Fibroblast of skin of right quadriceps (primary cell): ENCODE measurements around the gene PABPN1L.

Experiments
- DNase-seq: peaks from one replicate; pipeline ENCODE4 v3.0.0-alpha.2; 2013

PABPN1L gene

GRCh38 chr16:88866151-88866920 is at the start of gene PABPN1L:
TSS of gene PABPN1L (minus strand) at chr16:88866660. CDS start at chr16:88866606, 54 bp downstream.
- DNase-seq, result no peak

GRCh38 chr16:88915639-88916327 is 49.3 kb upstream of the PABPN1L start:
- no peak for DNase-seq

DNA sequence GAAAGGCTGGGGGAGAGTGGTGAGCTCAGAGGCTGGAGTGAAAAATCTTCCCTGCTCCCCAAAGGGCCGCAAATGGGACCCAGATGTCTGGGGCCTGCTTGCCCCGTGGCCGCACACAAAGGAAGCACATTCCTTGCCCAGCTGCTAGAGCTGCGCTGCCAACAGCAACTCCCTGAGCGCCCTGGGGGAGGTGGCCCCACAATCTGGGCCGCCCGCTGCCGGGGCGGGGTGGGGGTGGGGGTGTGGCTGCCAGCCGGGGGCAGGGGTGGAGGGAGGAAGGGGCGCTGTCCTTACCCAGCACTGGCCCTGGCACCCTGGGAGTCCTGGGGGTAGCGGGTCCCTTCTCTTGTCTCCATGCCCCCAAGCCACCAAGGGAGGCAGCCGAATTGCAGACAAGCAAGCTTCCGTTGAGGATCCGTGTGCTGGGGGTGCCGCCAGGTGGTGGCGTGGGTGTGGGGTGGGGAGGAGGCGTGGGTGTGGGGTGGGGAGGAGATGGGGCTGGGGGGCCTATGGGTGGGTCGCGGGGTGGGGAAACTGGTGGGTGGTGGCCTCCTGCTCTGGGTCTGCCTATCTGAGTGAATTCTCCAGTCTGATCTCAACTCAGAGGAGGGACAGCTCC is 48.4 kb upstream of the PABPN1L start:
- peak; percentile 77 for DNase-seq

DNA sequence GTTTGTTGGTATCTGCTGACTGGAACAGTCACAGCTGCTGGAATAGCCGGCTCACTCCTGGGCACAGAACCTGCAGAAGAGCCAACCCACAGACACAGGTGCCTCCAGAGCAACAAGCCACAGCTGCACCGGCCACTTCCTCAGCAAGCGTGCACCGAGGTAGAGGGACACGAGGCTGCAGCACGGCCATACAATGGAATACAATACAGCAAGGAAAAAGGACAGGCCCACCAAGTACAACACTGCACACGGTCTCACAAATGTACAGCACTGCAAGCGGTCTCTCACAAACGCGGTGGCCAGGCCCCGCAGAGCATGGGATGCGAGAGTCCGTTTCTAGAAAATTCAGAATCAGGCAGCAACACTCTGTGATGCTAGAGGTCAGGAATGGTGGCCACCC is 47.4 kb upstream of the PABPN1L start:
- DNase-seq, result no peak

GRCh38 chr16:88913001-88913612 is 46.6 kb upstream of the PABPN1L start:
- no peak for DNase-seq

DNA sequence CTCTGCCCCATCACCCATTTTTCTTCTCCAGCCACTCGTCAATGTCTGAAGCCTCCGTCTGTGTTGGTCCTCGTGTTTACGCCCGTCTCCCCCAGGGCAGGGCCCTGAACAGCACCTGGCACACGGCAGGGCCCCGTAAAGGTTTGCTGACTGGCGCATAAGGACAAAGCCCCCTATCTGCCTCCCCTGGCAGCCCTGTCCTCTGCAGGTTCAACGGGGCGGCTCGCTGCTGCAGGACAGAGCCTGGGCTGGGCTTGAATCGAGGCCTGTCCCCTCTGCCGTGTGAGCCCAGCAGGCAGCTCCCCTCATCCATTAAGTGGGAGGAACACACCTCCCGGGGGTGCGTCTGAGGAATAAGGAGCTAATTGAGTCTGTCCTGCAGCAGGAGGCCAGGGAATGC is 46.1 kb upstream of the PABPN1L start:
- no peak for DNase-seq

DNA sequence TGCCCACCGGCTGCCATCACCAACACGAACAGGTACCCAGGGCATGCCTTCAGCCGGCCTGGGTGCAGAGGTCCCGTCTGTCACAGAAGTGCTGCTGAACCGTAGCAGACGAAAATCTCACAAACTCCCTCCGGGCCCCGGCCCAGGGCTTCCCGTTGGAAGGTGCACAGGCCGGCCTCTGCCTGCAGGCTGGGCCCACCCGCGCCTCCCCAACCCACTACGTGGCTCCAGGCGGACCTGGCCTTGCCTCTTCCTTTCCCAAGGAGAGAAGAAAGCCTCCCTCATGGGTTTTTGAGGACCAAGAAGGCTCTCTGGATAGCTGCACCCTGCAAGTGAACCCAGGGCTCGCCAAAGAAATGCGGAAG is 45.5 kb upstream of the PABPN1L start:
- no peak for DNase-seq

DNA sequence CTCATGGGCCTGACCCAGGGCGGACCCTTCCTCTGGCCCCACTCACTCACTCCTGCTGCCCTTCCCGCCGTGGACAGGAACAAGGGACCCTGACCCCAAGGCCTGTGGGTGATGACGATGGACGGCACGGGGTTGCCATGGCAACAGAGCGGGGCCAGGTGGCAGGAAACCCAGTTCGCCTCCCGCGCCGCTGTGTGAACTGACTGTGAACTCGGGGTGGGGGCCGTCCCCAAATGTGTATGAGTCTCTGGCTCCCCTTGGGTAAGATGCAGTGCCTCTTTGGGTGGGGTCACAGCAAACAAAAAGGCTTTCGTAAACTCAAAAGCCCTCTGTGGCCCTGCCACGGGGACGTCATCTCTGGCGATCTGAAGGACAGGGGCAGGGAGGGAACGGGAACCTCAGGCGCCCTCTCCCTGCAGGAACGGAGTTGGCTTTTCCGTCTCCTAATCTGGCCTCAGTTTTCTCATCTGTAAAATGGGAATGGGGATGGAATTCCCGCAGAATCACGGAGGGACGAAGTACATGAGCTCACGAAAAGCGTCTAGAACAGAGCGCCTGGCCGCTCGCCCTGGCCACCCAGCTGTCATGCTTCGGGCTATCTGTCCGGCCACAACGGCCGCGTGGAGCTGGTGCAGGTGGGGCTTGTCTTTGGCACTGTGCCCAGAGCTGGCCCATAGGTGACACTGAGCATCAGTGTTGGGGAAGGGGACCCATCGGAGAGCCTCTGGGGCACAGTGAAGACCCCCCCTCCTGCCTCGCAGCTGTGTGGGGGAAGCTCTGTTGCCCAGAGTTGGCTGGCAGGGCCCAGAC is 44.9 kb upstream of the PABPN1L start:
- DNase-seq, result no peak

- no peak for DNase-seq
Observed at GRCh38 chr16:88910284-88911135, 44.0 kb upstream of the PABPN1L start.

GRCh38 chr16:88909431-88910210 is 43.2 kb upstream of the PABPN1L start:
- no peak for DNase-seq

DNA sequence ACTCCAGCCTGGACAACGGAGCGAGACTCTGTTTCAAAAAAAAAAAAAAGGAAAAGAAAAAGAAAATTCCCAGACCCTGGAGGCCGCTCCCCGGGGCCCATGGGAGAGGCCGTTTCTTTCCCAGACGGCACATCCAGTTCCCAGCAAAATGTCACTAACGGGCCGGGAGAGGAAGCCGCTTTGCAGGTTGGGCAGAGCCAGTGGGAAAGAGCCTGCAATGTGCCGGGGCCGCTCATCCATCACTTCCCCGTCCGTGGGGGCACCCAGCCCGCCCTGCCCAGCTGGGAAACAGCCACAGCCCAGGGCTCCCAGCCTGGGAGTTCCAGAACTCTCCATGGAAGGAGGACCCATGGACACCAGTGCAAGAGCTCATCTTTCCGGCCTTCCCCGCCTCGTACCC is 41.8 kb upstream of the PABPN1L start:
- DNase-seq, result no peak

DNA sequence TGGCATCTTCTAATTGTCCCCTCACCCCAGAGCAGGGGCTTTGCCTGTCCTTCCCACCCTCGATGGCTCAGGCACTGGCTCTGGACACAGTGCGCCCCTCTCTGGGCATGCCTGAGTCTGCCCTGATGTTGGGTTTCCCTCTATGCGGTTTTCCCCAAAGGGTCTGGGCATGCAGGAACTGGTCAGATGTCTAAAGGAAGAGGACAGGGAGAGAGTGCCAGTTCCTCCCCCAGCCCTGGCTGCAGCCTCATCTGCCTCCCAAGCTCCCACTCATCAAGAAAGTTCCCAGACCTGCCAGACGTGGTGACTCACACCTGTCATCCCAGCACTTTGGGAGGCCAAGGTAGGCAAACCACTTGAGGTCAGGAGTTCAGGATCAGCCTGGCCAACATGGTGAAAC is 41.3 kb upstream of the PABPN1L start:
- DNase-seq, result no peak

GRCh38 chr16:88906535-88907105 is 40.2 kb upstream of the PABPN1L start:
- no peak for DNase-seq

DNA sequence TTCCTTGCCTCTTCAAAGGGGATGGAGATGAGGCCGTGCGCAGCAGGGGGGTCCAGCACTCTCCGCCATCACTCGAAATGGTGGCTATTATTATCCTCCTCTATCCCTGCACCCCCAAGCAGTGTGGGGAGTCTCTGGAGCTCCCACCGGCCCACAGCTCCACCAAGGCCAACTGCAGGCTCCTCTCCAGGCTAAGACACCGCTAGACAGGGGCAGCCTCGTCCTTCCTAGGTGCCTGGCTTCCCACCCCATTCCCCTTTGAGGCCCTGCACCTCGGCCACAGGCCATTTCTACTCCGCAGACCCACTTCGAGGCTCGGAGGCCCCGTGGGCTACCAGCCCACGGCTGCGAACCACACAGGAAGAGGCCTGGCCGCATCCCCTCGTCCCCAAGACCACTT is 39.6 kb upstream of the PABPN1L start:
- DNase-seq, result no peak

DNA sequence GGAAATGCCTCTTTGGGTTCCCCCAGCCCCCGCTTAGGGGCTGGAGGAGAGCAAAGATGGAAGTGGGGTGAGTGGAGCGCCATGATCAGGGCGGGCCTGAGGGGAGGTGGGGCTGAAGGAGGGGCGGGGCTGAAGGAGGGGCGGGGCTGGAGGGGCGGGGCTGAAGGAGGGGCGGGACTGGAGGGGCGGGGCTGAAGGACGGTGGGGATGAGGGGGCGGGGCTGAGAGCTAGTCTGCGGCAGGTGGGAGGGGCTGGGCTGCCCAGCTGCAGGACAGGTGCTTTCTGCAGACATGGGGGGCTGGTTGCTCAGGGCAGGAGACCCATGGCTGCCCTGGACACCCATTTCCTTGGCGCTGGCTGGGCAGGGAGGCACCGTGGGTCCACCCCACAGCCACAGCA is 39.1 kb upstream of the PABPN1L start:
- DNase-seq, result no peak

DNA sequence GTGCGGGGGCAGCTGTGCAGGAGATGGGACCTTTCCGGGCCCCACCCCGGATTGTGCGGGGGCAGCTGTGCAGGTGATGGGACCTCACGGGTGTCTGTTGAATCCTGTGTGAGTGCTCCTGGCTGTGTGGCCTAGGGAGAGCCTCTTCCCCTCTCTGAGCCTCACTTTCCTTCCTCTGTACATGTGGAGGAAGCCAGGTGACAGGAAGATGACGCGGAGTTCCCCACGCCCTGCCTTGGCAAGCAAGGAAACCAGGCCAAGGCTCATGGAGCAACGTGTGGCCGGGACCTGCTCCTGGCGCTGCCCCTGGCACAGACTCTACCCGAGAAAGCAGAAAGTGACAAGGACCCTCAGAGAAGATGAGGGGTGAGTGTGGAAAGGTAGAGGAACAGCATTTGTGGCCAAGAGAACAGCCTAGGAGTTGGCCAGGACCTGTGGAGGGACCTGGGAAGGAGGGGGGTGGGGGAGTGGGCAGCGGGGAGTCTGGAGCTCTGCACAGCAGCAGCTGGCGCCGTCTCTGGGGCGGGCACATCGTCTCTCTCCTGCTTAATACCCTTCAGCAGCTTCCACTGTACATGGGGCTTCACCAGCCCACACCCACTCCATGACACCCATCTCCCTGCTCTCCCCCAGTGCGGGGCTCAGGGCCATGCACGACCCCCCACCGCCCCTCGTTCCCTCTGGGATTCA is 38.4 kb upstream of the PABPN1L start:
- no peak for DNase-seq

GRCh38 chr16:88903267-88903666 is 36.8 kb upstream of the PABPN1L start:
- no peak for DNase-seq

DNA sequence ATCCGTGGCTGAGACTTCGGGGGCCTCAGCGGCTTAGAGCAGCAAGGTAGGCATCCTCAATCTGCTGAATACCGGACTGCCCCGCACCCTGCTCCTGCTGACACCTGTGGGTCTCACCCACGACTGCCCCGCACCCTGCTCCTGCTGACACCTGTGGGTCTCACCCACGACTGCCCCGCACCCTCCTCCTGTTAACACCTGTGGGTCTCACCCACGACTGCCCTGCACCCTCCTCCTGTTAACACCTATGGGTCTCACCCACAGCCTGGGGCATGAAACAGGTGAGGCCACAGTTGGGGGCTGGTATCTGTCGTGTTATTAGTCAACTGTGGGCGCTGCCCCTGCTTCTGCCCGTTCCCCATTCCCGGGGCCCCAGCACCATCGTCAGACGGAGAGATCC is 36.3 kb upstream of the PABPN1L start:
- DNase-seq, result no peak

DNA sequence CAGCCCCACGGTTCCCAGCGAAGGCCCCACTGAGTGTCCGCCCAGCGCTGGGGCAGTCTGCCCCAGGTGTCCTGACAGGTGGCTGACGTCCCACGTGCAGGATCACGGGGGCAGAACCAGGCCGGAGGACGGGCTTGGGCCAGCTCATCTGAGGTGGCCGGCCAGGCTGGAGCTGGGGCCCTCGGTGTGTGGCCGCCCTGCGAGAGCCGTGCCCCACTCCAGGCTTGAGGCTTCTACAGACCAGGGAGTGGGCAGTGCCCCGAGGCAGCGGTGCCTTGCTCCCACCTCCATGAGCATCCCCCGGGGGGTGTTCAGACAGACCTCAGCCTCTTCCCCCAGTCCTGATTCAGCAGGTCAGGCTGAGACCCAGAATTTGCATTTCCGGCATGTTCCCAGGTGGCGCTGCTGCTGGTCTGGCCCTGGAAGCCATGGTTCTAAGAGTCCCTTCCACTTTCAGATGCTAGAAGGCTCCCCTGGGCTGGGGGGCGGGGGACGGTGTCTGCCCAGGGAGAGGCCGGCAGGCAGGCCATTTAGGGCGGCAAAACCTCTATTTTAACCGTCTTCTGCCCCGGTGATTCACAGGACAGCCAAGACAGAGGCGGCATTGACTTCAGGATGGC is 35.4 kb upstream of the PABPN1L start:
- no peak for DNase-seq

GRCh38 chr16:88900662-88901052 is 34.2 kb upstream of the PABPN1L start:
- no peak for DNase-seq
